Heart right ventricle (tissue), 16 donors: ENCODE results near the gene NTPCR. TPM values are rescaled to one million over a fixed set of nuclear protein-coding genes. Genes with fewer than 3 reads are reported as not detected.

ENCODE experiments used
- ATAC-seq, 8 donors: fragments of 200-7000 bp; cut with Tn5 transposase; one replicate each; pipeline ENCODE4 v1.9.1; 2020; ENCODE audit warnings: mild to moderate bottlenecking in 8 of 8, moderate library complexity in 8 of 8, moderate number of reproducible peaks in 1 of 8
- DNase-seq, 2 donors: peaks; one replicate each; pipeline ENCODE4 v3.0.0-alpha.2; 2020
- H3K27ac ChIP-seq, 10 donors: fragments of 200-600 bp; sonication (generic) in 2 of 10; one replicate each; pipeline versions ENCODE4 v1.5.0 to v1.8.0; 2020 to 2022; ENCODE audit warnings: mild to moderate bottlenecking in 3 of 10
- H3K27me3 ChIP-seq, 7 donors: fragments of 200-600 bp; one replicate each; pipeline ENCODE4 v1.8.0; 2021 to 2022; ENCODE audit warnings: mild to moderate bottlenecking in 2 of 7
- H3K36me3 ChIP-seq, 9 donors: fragments of 200-600 bp; sonication (generic) in 1 of 9; one replicate each; pipeline versions ENCODE4 v1.5.0 to v1.8.0; 2020 to 2022; ENCODE audit warnings: mild to moderate bottlenecking in 2 of 9
- H3K4me1 ChIP-seq, 9 donors: fragments of 200-600 bp; sonication (generic) in 1 of 9; one replicate each; pipeline versions ENCODE4 v1.5.0 to v1.8.0; 2020 to 2022; ENCODE audit warnings: mild to moderate bottlenecking in 4 of 9
- H3K4me3 ChIP-seq, 10 donors: fragments of 200-600 bp; sonication (generic) in 2 of 10; one replicate each; pipeline versions ENCODE4 v1.5.0 to v1.8.0; 2020 to 2022; ENCODE audit warnings: mild to moderate bottlenecking in 7 of 10, moderate library complexity in 2 of 10
- H3K9me3 ChIP-seq, 11 donors: fragments of 200-600 bp in 10 of 11; sonication (generic) in 2 of 11; one replicate each; pipeline versions ENCODE4 v1.5.0 to v1.8.0; 2013 to 2022; ENCODE audit warnings: mild to moderate bottlenecking in 2 of 11, control low read depth in 1 of 11, moderate library complexity in 1 of 11
- WGBS, 2 donors: extraction: QIAGEN DNeasy Blood & Tissue Kit; methylation state at CpG; one replicate each; pipeline ENCODE4 v1.1.7; 2013; ENCODE audit warnings: inconsistent platforms in 1 of 2; 5-methylcytosine and 5-hydroxymethylcytosine counted together
- intact Hi-C, 10 donors: fragments of 100-400 bp; cut with DNase I; formaldehyde crosslinking; loops; one replicate each; pipeline versions ENCODE4 v1.11.1 to v1.14.2; 2022
- polyA plus RNA-seq, 2 donors: library from polyadenylated mRNA; stranded (reverse); fragments of 200-250 nt; gene quantifications; one replicate each; pipeline ENCODE4 v1.2.3, GENCODE V29; 2013
- total RNA-seq, 10 donors: library from RNA; stranded (reverse); fragmentation: NEBNext Ultra II Directional in 3 of 10; extraction: Animal tissue kit (Norgen Biotek cat#: 25700) in 3 of 10; gene quantifications; one replicate each; pipeline versions ENCODE4 v1.2.1 to v1.2.4, GENCODE V29; 2021 to 2023
- TF ChIP-seq, protein P1 (sequence below), 9 donors: fragments of 200-600 bp; sonication (generic) in 2 of 9; IDR thresholded peaks; one replicate each; pipeline versions ENCODE4 v1.5.0 to v1.8.0; 2021 to 2022; ENCODE audit warnings: antibody characterized with exemption in 9 of 9, mild to moderate bottlenecking in 5 of 9, moderate library complexity in 1 of 9
- donor health status: Arrhythmogenic right ventricular cardiomyopathy.
- donor health status: ischemic (EF 13 %, LVEDD 7.1; RV severe dilation, severe dysfunction).
- donor health status: healthy with polysubstance abuse.
- donor health status: DM: no; HTN: yes; CAD: no.
- donor health status: DM: no; HTN: no; CAD: no.
- donor health status: ischemic (EF 25% LVEDD 6.9; RV normal size, moderate dysfunction).
- donor health status: ischemic (EF 25% LVEDD 5.7; RV mildly dilated, moderate dysfunction).
- donor health status: healthy.
- donor health status: DM: yes; HTN: yes; CAD: no.
- donor health status: Ischemic cardiomyopathy.
- donor health status: ischemic (EF 35%, LVEDD 5.7; RV mildly dilated, moderate dysfunction).
- donor health status: nonischemic (EF 11% LVEDD 7.7; RV severe dilation, severe dysfunction).
- donor health status: DM: yes; HTN: yes; CAD: no.
- donor health status: PGD.
- donor health status: ischemic (EF 29% LVEDD 5.4; RV normal size, mild dysfunction).
- donor health status: nonischemic (EF 23%, LVEDD 6.1; RV moderate dilation, normal function).

The NTPCR gene
- total and polyA plus RNA-seq, 12 donors: 51.2 to 88.4 (median 56.8) TPM

DNA sequence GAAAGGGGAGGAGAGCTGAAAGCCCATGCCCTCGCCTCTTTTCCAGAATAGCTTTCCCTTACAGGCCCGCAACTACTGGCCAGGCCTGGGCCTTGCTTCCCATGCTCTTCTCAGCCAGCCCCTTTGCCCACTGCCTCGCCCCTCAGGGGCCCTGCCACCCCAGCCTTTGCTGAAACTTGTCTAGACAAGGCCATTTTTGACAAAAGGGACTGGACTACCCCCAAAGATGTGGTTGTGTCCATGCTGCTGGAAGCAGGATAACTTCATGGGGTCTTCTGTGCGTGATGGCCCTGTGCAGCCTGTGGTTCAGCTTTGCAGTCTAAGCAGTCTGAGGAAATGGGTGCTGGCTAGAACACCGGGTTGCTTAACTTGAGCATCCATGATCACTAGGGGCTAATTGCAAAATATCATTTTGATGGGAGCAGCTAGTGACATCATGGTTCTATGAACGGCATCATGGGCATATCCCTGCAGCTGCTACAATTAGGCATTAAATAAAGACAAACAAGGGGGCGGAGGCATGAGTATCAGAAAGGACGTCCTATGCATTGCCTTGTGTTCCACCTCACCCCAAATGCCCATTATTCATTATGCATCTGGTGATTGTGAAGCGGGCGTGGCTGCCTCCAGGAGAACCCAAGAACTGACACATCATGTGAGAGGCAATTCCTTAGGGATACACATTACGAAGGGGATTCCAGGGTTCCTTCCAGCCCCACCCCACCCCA lies 36.8 kb downstream of the NTPCR start:
- intact Hi-C loops: no loop called here
- TF ChIP-seq, protein P1, sequence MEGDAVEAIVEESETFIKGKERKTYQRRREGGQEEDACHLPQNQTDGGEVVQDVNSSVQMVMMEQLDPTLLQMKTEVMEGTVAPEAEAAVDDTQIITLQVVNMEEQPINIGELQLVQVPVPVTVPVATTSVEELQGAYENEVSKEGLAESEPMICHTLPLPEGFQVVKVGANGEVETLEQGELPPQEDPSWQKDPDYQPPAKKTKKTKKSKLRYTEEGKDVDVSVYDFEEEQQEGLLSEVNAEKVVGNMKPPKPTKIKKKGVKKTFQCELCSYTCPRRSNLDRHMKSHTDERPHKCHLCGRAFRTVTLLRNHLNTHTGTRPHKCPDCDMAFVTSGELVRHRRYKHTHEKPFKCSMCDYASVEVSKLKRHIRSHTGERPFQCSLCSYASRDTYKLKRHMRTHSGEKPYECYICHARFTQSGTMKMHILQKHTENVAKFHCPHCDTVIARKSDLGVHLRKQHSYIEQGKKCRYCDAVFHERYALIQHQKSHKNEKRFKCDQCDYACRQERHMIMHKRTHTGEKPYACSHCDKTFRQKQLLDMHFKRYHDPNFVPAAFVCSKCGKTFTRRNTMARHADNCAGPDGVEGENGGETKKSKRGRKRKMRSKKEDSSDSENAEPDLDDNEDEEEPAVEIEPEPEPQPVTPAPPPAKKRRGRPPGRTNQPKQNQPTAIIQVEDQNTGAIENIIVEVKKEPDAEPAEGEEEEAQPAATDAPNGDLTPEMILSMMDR (IDR thresholded peaks at IDR 0.05): no peak
- no peak overlapping the region for H3K27ac ChIP-seq
- no peaks in the 10 kb centered on the region for H3K36me3 ChIP-seq
- ATAC-seq (no peak), DNase-seq (no peak)
- H3K4me1 ChIP-seq: peaks cover 0 to 14% (median 0%) of the 10 kb centered on the region in 9 donors
- no peak overlapping the region for H3K4me3 ChIP-seq
- H3K27me3 ChIP-seq: no peaks in the 10 kb centered on the region
- 96% methylated on average over 11 of the region's 11 CpGs for WGBS, 2 donors
- no peaks in the 10 kb centered on the region for H3K9me3 ChIP-seq

GRCh38 chr1:232987774-232988140 lies 37.3 kb downstream of the NTPCR start:
- ATAC-seq (no peak), DNase-seq (no peak)
- Histone ChIP-seq H3K9me3 (no peaks in the 10 kb centered on the region), H3K4me1 (peaks cover 0 to 9% (median 0%) of the 10 kb centered on the region in 9 donors), H3K27me3 (no peaks in the 10 kb centered on the region), H3K36me3 (no peaks in the 10 kb centered on the region), H3K4me3 (no peak overlapping the region), H3K27ac (no peak overlapping the region)
- intact Hi-C loops: no loop called here
- WGBS, 2 donors: 89 to 92% methylated on average over 13 of the region's 13 CpGs
- TF ChIP-seq, protein P1 (IDR thresholded peaks at IDR 0.05): no peak

GRCh38 chr1:232988572-232989040 lies 38.2 kb downstream of the NTPCR start:
- WGBS, 2 donors: 72 to 79% methylated on average over 8 of the region's 8 CpGs
- Histone ChIP-seq H3K4me3 (no peak overlapping the region), H3K27me3 (no peaks in the 10 kb centered on the region), H3K27ac (no peak overlapping the region), H3K9me3 (peaks cover 0 to 7% (median 0%) of the 10 kb centered on the region in 11 donors), H3K36me3 (no peaks in the 10 kb centered on the region), H3K4me1 (peaks cover 0 to 6% (median 0%) of the 10 kb centered on the region in 9 donors)
- ATAC-seq (no peak), DNase-seq (no peak)
- TF ChIP-seq, protein P1 (IDR thresholded peaks at IDR 0.05): no peak
- intact Hi-C loops: no loop called here

DNA sequence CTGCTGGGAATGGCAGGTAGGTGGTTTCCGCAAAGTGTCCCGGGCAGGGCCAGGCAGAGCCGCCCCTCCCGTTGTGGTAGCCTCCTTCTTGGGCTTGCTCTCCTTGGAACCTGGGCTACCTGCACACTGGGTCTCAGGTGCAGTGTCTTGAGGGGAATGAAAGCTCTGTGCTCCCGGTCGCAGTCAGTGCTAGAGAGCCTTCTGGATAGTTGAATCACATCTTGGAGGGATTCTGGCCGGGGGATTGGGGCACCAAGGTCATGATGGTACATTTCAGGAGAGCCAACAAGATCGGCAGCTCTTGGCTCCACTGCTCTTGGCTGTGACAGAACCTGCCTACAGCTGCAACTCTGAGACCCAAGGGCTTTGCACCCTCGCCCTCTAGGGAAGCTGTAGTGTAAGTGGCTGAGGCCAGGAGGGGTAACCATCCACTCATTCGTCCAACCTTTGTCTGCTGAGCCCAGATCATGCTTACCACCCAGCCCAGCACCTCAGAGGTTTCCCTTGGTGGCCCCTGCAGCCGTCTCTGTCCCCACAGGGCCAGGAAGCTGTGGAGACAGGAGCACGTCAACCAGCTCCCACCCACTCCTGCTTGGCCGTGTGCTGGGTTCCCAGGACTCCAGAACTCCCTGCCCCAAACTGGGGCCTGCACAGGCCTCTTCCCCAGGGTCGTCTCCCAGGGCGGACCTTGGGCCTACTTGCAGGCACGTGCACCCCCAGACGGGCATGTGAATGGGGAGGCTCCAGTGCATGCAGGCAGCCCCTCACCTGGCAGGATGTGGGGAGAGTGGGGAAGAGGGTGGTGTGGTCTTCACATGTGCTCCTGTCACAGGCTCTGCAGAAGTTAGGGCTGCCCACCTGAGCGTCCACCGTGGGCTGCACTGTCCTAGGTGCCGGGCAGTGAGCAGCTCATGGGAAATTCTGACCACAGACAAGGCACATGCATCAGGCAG lies 40.0 kb downstream of the NTPCR start:
- no peak overlapping the region for H3K4me3 ChIP-seq
- 89 to 90% methylated on average over 20 of the region's 20 CpGs for WGBS, 2 donors
- DNase-seq (no peak), ATAC-seq (peak in 1 of 8 donors; percentile 24)
- H3K36me3 ChIP-seq: no peaks in the 10 kb centered on the region
- H3K9me3 ChIP-seq: peaks cover 0 to 10% (median 0%) of the 10 kb centered on the region in 11 donors
- no peak overlapping the region for H3K27ac ChIP-seq
- peaks cover 0 to 6% (median 0%) of the 10 kb centered on the region in 9 donors for H3K4me1 ChIP-seq
- intact Hi-C loops: no loop called here
- TF ChIP-seq, protein P1 (IDR thresholded peaks at IDR 0.05): no peak
- no peaks in the 10 kb centered on the region for H3K27me3 ChIP-seq
